K562 (cell line): Measurements from ENCODE around the gene DRD2. TPM values are rescaled to one million over a fixed set of nuclear protein-coding genes. Genes with fewer than 3 reads are reported as not detected.

ENCODE experiments used
- ATAC-seq: fragments of 200-7000 bp; cut with Tn5 transposase; 3 replicates; pipeline ENCODE4 v1.9.1; 2020; ENCODE audit warnings: moderate library complexity
- BruUV-seq: library from RNA; stranded (reverse); fragments of 400-500 nt; replicated peaks from 2 replicates; lab custom pipeline; 2021; lab: Mats Ljungman, UMichigan
- CTCF ChIA-PET: fragments of 300-600 bp; formaldehyde crosslinking; extraction: SDS; loops from one replicate; lab custom pipeline; 2021; ENCODE audit warnings: low intra/inter-chr PET ratio; lab: Yijun Ruan, JAX
- POLR2A ChIA-PET: fragments of 300-600, 350-650 bp; sonication (Branson Sonifier 250); formaldehyde crosslinking; extraction: SDS; loops from one replicate; lab custom pipeline; 2021; ENCODE audit warnings: antibody characterized with exemption, inconsistent platforms; lab: Yijun Ruan, JAX
- DNase-seq, 4 experiments: peaks; one replicate each; pipeline versions ENCODE4 v3.0.0 to v3.0.0-alpha.2; 2011 to 2018; ENCODE audit warnings: low spot score in 3 of 4, mixed read lengths in 3 of 4; ENCODE audit errors: extremely low read depth in 1 of 4
- FAIRE-seq: peaks from 2 replicates; lab custom pipeline; 2011; peaks lifted over from hg19 to GRCh38; lab: Jason Lieb, UNC
- H2AFZ ChIP-seq: 2 replicates; pipeline ENCODE4 v1.6.0; 2011; ENCODE audit warnings: low read depth, low read length, control low read depth, inconsistent platforms
- H3K27ac ChIP-seq: fragments of 200-600 bp; 3 replicates; pipeline ENCODE4 v1.8.0; 2011; ENCODE audit warnings: low read depth, mild to moderate bottlenecking, control low read depth, inconsistent platforms, low read length, moderate library complexity, mixed read lengths; ENCODE audit errors: extremely low read depth
- H3K27me3 ChIP-seq, 2 experiments: fragments of 300-600 bp in 1 of 2; 2 replicates in 1 of 2; 3 replicates in 1 of 2; pipeline versions ENCODE4 v1.6.0 to v1.8.0; 2011; ENCODE audit warnings: inconsistent platforms in 2 of 2, low read length in 2 of 2, mild to moderate bottlenecking in 1 of 2, mixed read lengths in 1 of 2, moderate library complexity in 1 of 2; ENCODE audit not compliant: control insufficient read depth in 2 of 2, insufficient read depth in 2 of 2
- H3K36me3 ChIP-seq: fragments of 300-600 bp; 3 replicates; pipeline ENCODE4 v1.8.0; 2011; ENCODE audit warnings: mild to moderate bottlenecking, low read length, inconsistent platforms; ENCODE audit not compliant: control insufficient read depth, insufficient read depth
- H3K4me1 ChIP-seq, 2 experiments: fragments of 200-600 bp in 1 of 2; replicated peaks in 1 of 2; 2 replicates in 1 of 2; 3 replicates in 1 of 2; pipeline versions ENCODE4 v1.5.1 to v1.8.0; 2011; ENCODE audit warnings: inconsistent platforms in 2 of 2, low read length in 2 of 2, mild to moderate bottlenecking in 1 of 2, mixed read lengths in 1 of 2, moderate library complexity in 1 of 2; ENCODE audit not compliant: control insufficient read depth in 2 of 2, insufficient read depth in 2 of 2
- H3K4me2 ChIP-seq: 2 replicates; pipeline ENCODE4 v1.6.1; 2011; ENCODE audit warnings: low read length, control low read depth, inconsistent platforms, mixed read lengths; ENCODE audit not compliant: insufficient read depth
- H3K4me3 ChIP-seq: fragments of 200-600 bp; sonication (generic), shearing (Covaris generic); 2 replicates; pipeline ENCODE4 v1.5.1; 2016; ENCODE audit warnings: control low read depth, inconsistent platforms
- H3K79me2 ChIP-seq: fragments of 200-600 bp; 3 replicates; pipeline ENCODE4 v1.8.0; 2011; ENCODE audit warnings: low read length, inconsistent platforms; ENCODE audit not compliant: control insufficient read depth, insufficient read depth
- H3K9ac ChIP-seq, 2 experiments: 2 replicates each; pipeline versions ENCODE4 v1.6.0 to v1.6.1; 2011; ENCODE audit warnings: low read depth in 2 of 2, low read length in 2 of 2, control low read depth in 1 of 2, inconsistent platforms in 1 of 2, mild to moderate bottlenecking in 1 of 2, mixed read lengths in 1 of 2; ENCODE audit not compliant: insufficient read depth in 1 of 2
- H3K9me1 ChIP-seq: one replicate; pipeline ENCODE4 v1.6.0; 2011; ENCODE audit warnings: inconsistent platforms, mild to moderate bottlenecking, low read length, moderate library complexity; ENCODE audit not compliant: control insufficient read depth, insufficient read depth
- H3K9me3 ChIP-seq: replicated peaks from 2 replicates; pipeline ENCODE4 v1.5.1; 2011; ENCODE audit warnings: low read depth, low read length, inconsistent platforms; ENCODE audit not compliant: control insufficient read depth, insufficient read depth
- H4K20me1 ChIP-seq: replicated peaks from 2 replicates; pipeline ENCODE4 v1.6.1; 2011; ENCODE audit warnings: low read length, inconsistent platforms, mixed read lengths; ENCODE audit not compliant: control insufficient read depth, insufficient read depth
- KDM4B ChIP-seq, 2 experiments: fragments of 450-650 bp in 1 of 2; sonication (generic) in 1 of 2; IDR thresholded peaks; 2 replicates each; pipeline ENCODE4 v1.6.1; 2016 to 2017; ENCODE audit warnings: borderline replicate concordance in 2 of 2, antibody characterized with exemption in 1 of 2, low read depth in 1 of 2, mild to moderate bottlenecking in 1 of 2
- MEIS2 ChIP-seq: fragments of 450-650 bp; IDR thresholded peaks from 2 replicates; pipeline ENCODE4 v1.6.1; 2014; ENCODE audit warnings: mild to moderate bottlenecking; ENCODE audit not compliant: partially characterized antibody
- NRF1 ChIP-seq, 2 experiments: fragments of 450-650 bp; IDR thresholded peaks in 1 of 2; conservative IDR thresholded peaks in 1 of 2; 2 replicates each; pipeline ENCODE4 v1.6.1; 2014; ENCODE audit warnings: mild to moderate bottlenecking in 2 of 2
- PHF21A ChIP-seq: fragments of 450-650 bp; IDR thresholded peaks from 2 replicates; pipeline ENCODE4 v1.6.1; 2017; ENCODE audit warnings: low read depth, borderline replicate concordance
- RAD51 ChIP-seq: fragments of 450-650 bp; IDR thresholded peaks from 2 replicates; pipeline ENCODE4 v1.7.1; 2016; ENCODE audit warnings: low read depth, mild to moderate bottlenecking, borderline replicate concordance
- ZSCAN29 ChIP-seq: fragments of 450-650 bp; IDR thresholded peaks from 2 replicates; pipeline ENCODE4 v1.6.1; 2017
- WGBS: fragments of 100-300 bp; shearing (Covaris generic); methylation state at CpG from one replicate; pipeline ENCODE4 v1.1.6; 2016; ENCODE audit warnings: low coverage, mixed read lengths; ENCODE audit not compliant: insufficient coverage; ENCODE audit errors: missing lambda C conversion rate; 5-methylcytosine and 5-hydroxymethylcytosine counted together
- in situ Hi-C: fragments of 300-500 bp; cut with MboI; formaldehyde crosslinking; loops from 4 replicates; pipeline ENCODE4 v1.15.0; 2018; ENCODE audit warnings: inconsistent platforms, mixed read lengths
- intact Hi-C: fragments of 100-400 bp; cut with micrococcal nuclease; formaldehyde crosslinking; loops from 2 replicates; pipeline ENCODE4 v1.14.2; 2022
- polyA plus RNA-seq, 8 experiments: library from polyadenylated mRNA; depleted of rRNA in 4 of 8; stranded (reverse) in 5 of 8; unstranded in 3 of 8; fragments of >200 nt; fragmentation: Nextera tagmentation in 2 of 8; fragmentation: Illumina TruSeq in 1 of 8; extraction: Ambion mirVana in 2 of 8; extraction: Trizol in 1 of 8; gene quantifications; 2 replicates each; pipeline versions ENCODE4 v1.2.1 to v1.2.3, GENCODE V29; 2011 to 2014; ENCODE audit warnings: inconsistent platforms in 1 of 8, missing spikeins in 1 of 8
- total RNA-seq, 7 experiments: library from RNA; depleted of rRNA in 6 of 7; stranded (reverse); fragments of >200 nt in 6 of 7; fragmentation: Illumina TruSeq in 2 of 7; extraction: Trizol in 2 of 7; gene quantifications; 2 replicates each; pipeline versions ENCODE4 v1.2.1 to v1.2.3, GENCODE V29; 2011 to 2021; ENCODE audit warnings: low replicate concordance in 1 of 7
- TF ChIP-seq, protein P1 (sequence below): sonication (generic); formaldehyde crosslinking; IDR thresholded peaks from 2 replicates; pipeline ENCODE4 v1.5.0; 2020; ENCODE audit warnings: missing genetic modification reagents
- TF ChIP-seq, protein P2 (sequence below): sonication (generic); formaldehyde crosslinking; IDR thresholded peaks from 2 replicates; pipeline ENCODE4 v1.8.0; 2022; ENCODE audit warnings: missing genetic modification reagents, mild to moderate bottlenecking, borderline replicate concordance
- TF ChIP-seq, protein P3 (sequence below): fragments of 250-450 bp; sonication (Bioruptor Pico); IDR thresholded peaks from 2 replicates; pipeline ENCODE4 v1.5.0; 2020; ENCODE audit warnings: mild to moderate bottlenecking

The DRD2 gene
- total and polyA plus RNA-seq, 9 of the 15 experiments (the other 6 are each of a cell fraction or from before 2014, with no cell fraction given) = not detected

DNA sequence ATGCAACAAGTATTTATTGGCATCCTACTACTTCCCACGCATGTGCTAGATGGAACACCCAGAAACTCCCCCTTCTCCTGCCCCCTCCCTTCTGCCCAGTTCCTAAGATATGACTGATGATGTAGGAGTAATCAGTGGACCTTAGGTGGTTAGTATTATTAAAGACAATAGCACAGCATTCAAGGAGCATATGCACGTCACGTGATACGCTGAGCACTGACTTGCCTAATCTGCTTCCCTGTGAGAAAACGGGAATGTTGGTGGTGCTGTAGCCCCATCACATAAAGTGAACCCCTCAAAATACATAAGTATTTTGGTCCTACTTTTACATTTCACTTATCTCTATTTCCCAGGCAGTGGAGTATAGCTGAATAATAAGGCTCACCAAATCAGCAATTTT is 12.4 kb downstream of the DRD2 start (continued):
- TF ChIP-seq NRF1 (conservative IDR thresholded peaks at IDR 0.05 in 1 of 2, IDR thresholded peaks at IDR 0.05 in 1 of 2) (peak in 1 of 2 experiments; percentile 19; a peak in 1 of 4 replicates), RAD51 (peak; percentile 67; the same call in 1 of the 2 replicates)
- TF ChIP-seq, protein P1, sequence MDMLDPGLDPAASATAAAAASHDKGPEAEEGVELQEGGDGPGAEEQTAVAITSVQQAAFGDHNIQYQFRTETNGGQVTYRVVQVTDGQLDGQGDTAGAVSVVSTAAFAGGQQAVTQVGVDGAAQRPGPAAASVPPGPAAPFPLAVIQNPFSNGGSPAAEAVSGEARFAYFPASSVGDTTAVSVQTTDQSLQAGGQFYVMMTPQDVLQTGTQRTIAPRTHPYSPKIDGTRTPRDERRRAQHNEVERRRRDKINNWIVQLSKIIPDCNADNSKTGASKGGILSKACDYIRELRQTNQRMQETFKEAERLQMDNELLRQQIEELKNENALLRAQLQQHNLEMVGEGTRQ (CRISPR knock-in tag) = peak; percentile 11; the same call in 1 of the 2 replicates
- TF ChIP-seq, all 486 proteins: peak for 5

DNA sequence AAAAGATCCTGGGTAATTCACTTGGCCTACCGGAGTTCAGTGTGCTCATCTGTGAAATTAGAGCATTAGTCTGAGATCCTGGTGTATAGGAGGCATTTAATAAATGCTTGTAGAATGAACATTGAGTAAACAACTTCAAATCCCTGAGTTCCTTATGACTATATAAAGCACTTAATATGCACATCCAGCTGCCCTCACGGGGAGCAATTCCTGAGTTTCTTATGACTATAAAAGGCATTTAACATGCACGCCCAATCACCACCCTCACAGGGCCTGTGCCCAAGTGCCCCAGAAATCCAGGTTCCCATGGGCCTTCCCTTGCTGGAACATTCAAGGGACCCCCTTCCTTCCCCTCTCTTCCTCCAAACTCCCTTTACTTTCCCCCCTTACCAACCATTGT is 13.6 kb downstream of the DRD2 start:
- FAIRE-seq (no peak), ATAC-seq (no peak), DNase-seq (no peak)
- in situ Hi-C loops = no loop called here
- Histone ChIP-seq H3K79me2 (no peaks in the 10 kb centered on the region), H3K27me3 (peaks cover 0 to 21% of the 10 kb centered on the region in 2 experiments; a peak in 2 of 5 replicates), H3K4me2 (no peak overlapping the region), H3K9me1 (no peaks in the 10 kb centered on the region), H3K9ac (no peak overlapping the region), H3K4me3 (no peak overlapping the region), H3K9me3 (no peaks in the 10 kb centered on the region), H3K4me1 (no peaks in the 10 kb centered on the region), H3K27ac (no peak overlapping the region), H4K20me1 (no peaks in the 10 kb centered on the region; the same call in 1 of the 2 replicates), H3K36me3 (no peaks in the 10 kb centered on the region), H2AFZ (no peak overlapping the region)
- intact Hi-C loops = no loop called here
- BruUV-seq = no TSS peak
- POLR2A ChIA-PET = interaction anchor here (1.0 kb wide), 1 partner anchor 64 kb away, joined by 3 read pairs; no protein-coding TSS in a partner anchor
- CTCF ChIA-PET = no interaction called here
- WGBS = 0% methylated on average over 3 of the region's 3 CpGs
- TF ChIP-seq, protein P2, sequence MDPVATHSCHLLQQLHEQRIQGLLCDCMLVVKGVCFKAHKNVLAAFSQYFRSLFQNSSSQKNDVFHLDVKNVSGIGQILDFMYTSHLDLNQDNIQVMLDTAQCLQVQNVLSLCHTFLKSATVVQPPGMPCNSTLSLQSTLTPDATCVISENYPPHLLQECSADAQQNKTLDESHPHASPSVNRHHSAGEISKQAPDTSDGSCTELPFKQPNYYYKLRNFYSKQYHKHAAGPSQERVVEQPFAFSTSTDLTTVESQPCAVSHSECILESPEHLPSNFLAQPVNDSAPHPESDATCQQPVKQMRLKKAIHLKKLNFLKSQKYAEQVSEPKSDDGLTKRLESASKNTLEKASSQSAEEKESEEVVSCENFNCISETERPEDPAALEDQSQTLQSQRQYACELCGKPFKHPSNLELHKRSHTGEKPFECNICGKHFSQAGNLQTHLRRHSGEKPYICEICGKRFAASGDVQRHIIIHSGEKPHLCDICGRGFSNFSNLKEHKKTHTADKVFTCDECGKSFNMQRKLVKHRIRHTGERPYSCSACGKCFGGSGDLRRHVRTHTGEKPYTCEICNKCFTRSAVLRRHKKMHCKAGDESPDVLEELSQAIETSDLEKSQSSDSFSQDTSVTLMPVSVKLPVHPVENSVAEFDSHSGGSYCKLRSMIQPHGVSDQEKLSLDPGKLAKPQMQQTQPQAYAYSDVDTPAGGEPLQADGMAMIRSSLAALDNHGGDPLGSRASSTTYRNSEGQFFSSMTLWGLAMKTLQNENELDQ = no peak
- TF ChIP-seq PHF21A (no peak), MEIS2 (no peak), ZSCAN29 (no peak), KDM4B (IDR thresholded peaks at IDR 0.05; ENCODE audit: borderline replicate concordance in 2 of 2, low read depth in 1 of 2) (no peak)
- TF ChIP-seq, protein P3, sequence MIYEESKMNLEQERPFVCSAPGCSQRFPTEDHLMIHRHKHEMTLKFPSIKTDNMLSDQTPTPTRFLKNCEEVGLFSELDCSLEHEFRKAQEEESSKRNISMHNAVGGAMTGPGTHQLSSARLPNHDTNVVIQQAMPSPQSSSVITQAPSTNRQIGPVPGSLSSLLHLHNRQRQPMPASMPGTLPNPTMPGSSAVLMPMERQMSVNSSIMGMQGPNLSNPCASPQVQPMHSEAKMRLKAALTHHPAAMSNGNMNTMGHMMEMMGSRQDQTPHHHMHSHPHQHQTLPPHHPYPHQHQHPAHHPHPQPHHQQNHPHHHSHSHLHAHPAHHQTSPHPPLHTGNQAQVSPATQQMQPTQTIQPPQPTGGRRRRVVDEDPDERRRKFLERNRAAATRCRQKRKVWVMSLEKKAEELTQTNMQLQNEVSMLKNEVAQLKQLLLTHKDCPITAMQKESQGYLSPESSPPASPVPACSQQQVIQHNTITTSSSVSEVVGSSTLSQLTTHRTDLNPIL (CRISPR knock-in tag) = no peak
